GM12878 (cell line): ENCODE results near the gene MSI2. TPM values are rescaled to one million over a fixed set of nuclear protein-coding genes. Genes with fewer than 3 reads are reported as not detected.

Source experiments
- ATAC-seq: fragments of 200-7000 bp; cut with Tn5 transposase; 3 replicates; pipeline ENCODE4 v1.9.1; 2020; ENCODE audit warnings: mild to moderate bottlenecking, moderate library complexity
- BruUV-seq: library from RNA; stranded (reverse); fragments of 400-500 nt; replicated peaks from 2 replicates; lab custom pipeline; 2021; lab: Mats Ljungman, UMichigan
- CTCF ChIA-PET: fragments of 300-600 bp; sonication (Branson Sonifier 250); formaldehyde crosslinking; extraction: SDS; loops from one replicate; lab custom pipeline; 2021; ENCODE audit warnings: inconsistent platforms; lab: Yijun Ruan, JAX
- POLR2A ChIA-PET: fragments of 350-600 bp; formaldehyde crosslinking; extraction: SDS; loops from one replicate; lab custom pipeline; 2021; ENCODE audit warnings: inconsistent platforms; lab: Charles Lee
- RAD21 ChIA-PET: fragments of 300-600 bp; sonication (Branson Sonifier 250); formaldehyde crosslinking; loops from one replicate; lab custom pipeline; 2023; ENCODE audit warnings: antibody characterized with exemption; ENCODE audit not compliant: unreplicated experiment; lab: Charles Lee
- SMC1A ChIA-PET: fragments of 300-600 bp; sonication (Branson Sonifier 250); formaldehyde crosslinking; loops from one replicate; lab custom pipeline; 2023; ENCODE audit not compliant: unreplicated experiment, uncharacterized antibody; lab: Charles Lee
- DNase-seq: peaks from one replicate; pipeline ENCODE4 v3.0.0-alpha.2; 2011; ENCODE audit warnings: low read depth, low spot score
- FAIRE-seq: peaks from 3 replicates; lab custom pipeline; 2011; peaks lifted over from hg19 to GRCh38; lab: Jason Lieb, UNC
- H2AFZ ChIP-seq: 2 replicates; pipeline ENCODE4 v1.6.0; 2011; ENCODE audit warnings: low read depth, low read length, control low read depth; ENCODE audit not compliant: control insufficient read depth
- H3K27ac ChIP-seq: 2 replicates; pipeline ENCODE4 v1.5.1; 2011; ENCODE audit warnings: control low read depth; ENCODE audit not compliant: control insufficient read depth, insufficient read depth
- H3K27me3 ChIP-seq, 2 experiments: replicated peaks in 1 of 2; 2 replicates each; pipeline versions ENCODE4 v1.6.0 to v1.6.1; 2011; ENCODE audit warnings: low read length in 1 of 2; ENCODE audit not compliant: control insufficient read depth in 2 of 2, insufficient read depth in 2 of 2
- H3K36me3 ChIP-seq, 2 experiments: 2 replicates each; pipeline ENCODE4 v1.5.1; 2011; ENCODE audit warnings: low read length in 1 of 2; ENCODE audit not compliant: control insufficient read depth in 2 of 2, insufficient read depth in 2 of 2
- H3K4me1 ChIP-seq: 2 replicates; pipeline ENCODE4 v1.6.1; 2011; ENCODE audit warnings: mild to moderate bottlenecking, low read length, moderate library complexity, mixed read lengths; ENCODE audit not compliant: control insufficient read depth, insufficient read depth
- H3K4me2 ChIP-seq: 2 replicates; pipeline ENCODE4 v1.6.0; 2011; ENCODE audit warnings: control low read depth; ENCODE audit not compliant: control insufficient read depth, insufficient read depth
- H3K4me3 ChIP-seq: fragments of 200-600 bp; sonication (generic); 2 replicates; pipeline ENCODE4 v1.5.1; 2016
- H3K79me2 ChIP-seq: 2 replicates; pipeline ENCODE4 v1.6.0; 2011; ENCODE audit warnings: low read length; ENCODE audit not compliant: control insufficient read depth, insufficient read depth
- H3K9ac ChIP-seq: 2 replicates; pipeline ENCODE4 v1.8.0; 2011; ENCODE audit warnings: low read length, control low read depth, mixed read lengths; ENCODE audit not compliant: control insufficient read depth, insufficient read depth
- H3K9me3 ChIP-seq: replicated peaks from 3 replicates; pipeline ENCODE4 v1.5.1; 2011; ENCODE audit warnings: mild to moderate bottlenecking, low read length; ENCODE audit not compliant: control insufficient read depth, insufficient read depth
- H4K20me1 ChIP-seq: 2 replicates; pipeline ENCODE4 v1.6.0; 2011; ENCODE audit not compliant: control insufficient read depth, insufficient read depth
- CBFB ChIP-seq: IDR thresholded peaks from 2 replicates; pipeline ENCODE4 v1.6.1; 2016; ENCODE audit warnings: antibody characterized with exemption, low read depth
- KAT2A ChIP-seq: conservative IDR thresholded peaks from 2 replicates; pipeline ENCODE4 v1.6.1; 2011; ENCODE audit warnings: low read depth, low read length; ENCODE audit not compliant: control insufficient read depth
- MTA3 ChIP-seq: IDR thresholded peaks from 2 replicates; pipeline ENCODE4 v1.6.1; 2012; ENCODE audit warnings: low read length, inconsistent platforms, borderline replicate concordance
- MYB ChIP-seq: fragments of 150-350 bp; IDR thresholded peaks from 2 replicates; pipeline ENCODE4 v1.6.1; 2014; ENCODE audit warnings: mild to moderate bottlenecking, low read depth, low read length, borderline replicate concordance
- SP1 ChIP-seq: IDR thresholded peaks from one replicate; pipeline ENCODE4 v1.6.1; 2011; ENCODE audit warnings: low read depth, low read length
- WGBS: methylation state at CpG from one replicate; pipeline ENCODE4 v1.1.6; 2016; ENCODE audit warnings: low lambda C conversion rate; ENCODE audit not compliant: insufficient replicate concordance, insufficient coverage; ENCODE audit errors: missing lambda C conversion rate; 5-methylcytosine and 5-hydroxymethylcytosine counted together
- in situ Hi-C: fragments of 300-500 bp; cut with MboI; formaldehyde crosslinking; loops from 9 replicates; pipeline ENCODE4 v1.14.3; 2018; ENCODE audit warnings: mixed read lengths
- intact Hi-C: fragments of 100-400 bp; cut with micrococcal nuclease; formaldehyde crosslinking; loops from one replicate; pipeline ENCODE4 v1.14.2; 2022; ENCODE audit not compliant: unreplicated experiment
- polyA plus RNA-seq, 11 experiments: library from polyadenylated mRNA; depleted of rRNA in 4 of 11; unstranded in 6 of 11; stranded (reverse) in 5 of 11; fragments of >200 nt; fragmentation: Nextera tagmentation in 4 of 11; fragmentation: Illumina TruSeq in 1 of 11; extraction: Ambion mirVana in 4 of 11; extraction: Trizol in 1 of 11; gene quantifications; 1 replicate in 1 of 11; 2 replicates in 10 of 11; pipeline versions ENCODE4 v1.2.1 to v1.2.3, GENCODE V29; 2011 to 2016; ENCODE audit warnings: inconsistent platforms in 2 of 11, missing spikeins in 2 of 11, low read depth in 1 of 11
- total RNA-seq, 4 experiments: library from RNA; depleted of rRNA in 3 of 4; stranded (reverse); fragments of >200 nt in 3 of 4; fragmentation: Illumina TruSeq in 1 of 4; extraction: Trizol in 1 of 4; gene quantifications; 2 replicates each; pipeline versions ENCODE4 v1.2.1 to v1.2.3, GENCODE V29; 2013 to 2021

The MSI2 gene
- total and polyA plus RNA-seq, 10 of the 15 experiments (the other 5 are each of a cell fraction or from before 2014, with no cell fraction given), result 6.1 to 76.1 (median 42.0) TPM

DNA sequence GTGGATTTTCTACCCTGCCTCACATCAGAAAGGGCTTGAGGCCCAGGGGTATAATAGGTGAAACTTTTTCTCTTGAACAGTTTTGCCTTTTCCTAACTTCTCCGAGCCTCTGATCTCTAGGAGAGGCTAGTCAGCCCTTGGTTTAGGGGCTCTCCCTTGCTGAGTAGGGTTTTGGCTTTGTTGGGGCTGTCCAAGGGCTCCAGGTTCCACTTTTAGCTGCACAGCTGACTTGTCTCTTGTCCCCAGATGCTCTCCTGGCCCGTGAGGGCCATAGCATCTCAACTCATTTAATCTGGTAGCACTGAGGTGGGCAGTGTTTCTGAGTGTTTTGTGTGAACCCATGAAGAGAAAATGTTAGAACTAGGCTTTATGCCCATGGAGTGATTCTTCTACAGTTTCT, 103.9 kb downstream of the MSI2 start:
- WGBS, result 91% methylated on average over 2 of the region's 2 CpGs
- Histone ChIP-seq H3K9me3 (no peaks in the 10 kb centered on the region), H3K4me3 (no peak overlapping the region), H3K27ac (peak overlapping the region; percentile 6; the same call in 1 of the 2 replicates), H3K27me3 (no peaks in the 10 kb centered on the region), H3K79me2 (peaks cover 43% of the 10 kb centered on the region), H2AFZ (no peak overlapping the region), H3K4me2 (no peak overlapping the region), H3K36me3 (no peaks in the 10 kb centered on the region; a peak in 1 of 4 replicates), H3K9ac (no peak overlapping the region), H3K4me1 (peaks cover 47% of the 10 kb centered on the region), H4K20me1 (no peaks in the 10 kb centered on the region)
- CTCF ChIA-PET, result interaction anchor here (0.9 to 2.6 kb wide), 5 partner anchors 10 to 117 kb away, joined by 3 to 13 read pairs (median 7); no protein-coding TSS in a partner anchor
- no TSS peak for BruUV-seq
- FAIRE-seq, result no peak
- in situ Hi-C loops, result no loop called here
- SMC1A ChIA-PET, result interaction anchor here (0.6 to 9.0 kb wide), 9 partner anchors 9 to 857 kb away, joined by 3 to 141 read pairs (median 7); no protein-coding TSS in a partner anchor
- intact Hi-C loops, result no loop called here
- POLR2A ChIA-PET, result interaction anchor here (1.3 to 7.9 kb wide), 2 partner anchors 9 to 27 kb away, joined by 3 to 80 read pairs; no protein-coding TSS in a partner anchor
- TF ChIP-seq CBFB (no peak), KAT2A (no peak), MYB (no peak), MTA3 (no peak), SP1 (no peak)
- RAD21 ChIA-PET, result interaction anchor here (1.1 to 7.4 kb wide), 5 partner anchors 9 to 117 kb away, joined by 4 to 103 read pairs (median 5); no protein-coding TSS in a partner anchor
- ATAC-seq, result no peak
- no peak for DNase-seq
